NCI-H2196 treated with DMSO at 0.1 percent for 48 hours (cell line): ENCODE data around the gene GHDC.
"Not testable (repeated sequence)": the region's sequence is repeated elsewhere in the genome, so short reads cannot be mapped to it uniquely, and the experiment has no call there.

Experiments
- DNase-seq: peaks from one replicate; lab custom pipeline; 2025; ENCODE audit not compliant: unreplicated experiment; lab: John Stamatoyannopoulos, UW

GHDC gene

GRCh38 chr17:42202696-42203095 is 8.4 kb upstream of the GHDC start:
- DNase-seq = no peak

GRCh38 chr17:42202159-42202558 is 7.9 kb upstream of the GHDC start:
- no peak for DNase-seq

GRCh38 chr17:42201458-42201772 is 7.1 kb upstream of the GHDC start:
- no peak for DNase-seq

DNA sequence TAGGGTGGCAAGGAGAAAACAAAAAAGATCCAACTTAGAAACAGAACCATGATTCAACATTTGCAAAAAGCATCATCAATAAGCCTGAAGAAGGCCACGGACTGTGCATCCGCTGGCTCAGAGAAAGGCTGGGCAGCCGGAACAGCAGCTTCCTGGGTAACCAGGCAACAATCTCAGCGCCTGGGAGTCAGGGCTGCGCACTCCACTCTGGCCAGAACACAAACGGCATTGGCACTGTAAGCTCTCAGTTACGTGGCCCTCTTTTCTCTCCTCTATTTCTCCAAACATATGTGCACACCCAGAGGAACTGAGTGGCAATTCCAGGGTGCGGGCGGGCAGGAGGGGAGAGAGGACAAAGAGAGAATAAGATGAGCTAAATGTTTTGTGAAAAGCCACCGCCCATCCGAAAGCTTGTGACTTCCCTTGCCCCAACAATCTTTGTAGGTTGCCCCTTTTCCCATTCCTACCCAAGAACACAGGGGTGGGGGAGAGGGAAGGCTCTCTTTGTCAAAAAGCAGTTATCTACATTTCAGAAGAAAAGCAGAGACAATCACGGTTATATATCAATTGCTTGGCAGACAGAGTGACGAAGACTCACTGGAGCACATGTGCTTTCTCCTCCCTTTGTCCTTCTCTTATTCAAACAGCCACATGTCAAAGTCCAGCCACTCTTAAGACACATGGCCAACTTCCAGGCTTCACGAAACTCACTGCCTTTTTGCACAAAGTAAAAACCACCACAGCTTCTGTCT is 6.6 kb upstream of the GHDC start:
- no peak for DNase-seq

DNA sequence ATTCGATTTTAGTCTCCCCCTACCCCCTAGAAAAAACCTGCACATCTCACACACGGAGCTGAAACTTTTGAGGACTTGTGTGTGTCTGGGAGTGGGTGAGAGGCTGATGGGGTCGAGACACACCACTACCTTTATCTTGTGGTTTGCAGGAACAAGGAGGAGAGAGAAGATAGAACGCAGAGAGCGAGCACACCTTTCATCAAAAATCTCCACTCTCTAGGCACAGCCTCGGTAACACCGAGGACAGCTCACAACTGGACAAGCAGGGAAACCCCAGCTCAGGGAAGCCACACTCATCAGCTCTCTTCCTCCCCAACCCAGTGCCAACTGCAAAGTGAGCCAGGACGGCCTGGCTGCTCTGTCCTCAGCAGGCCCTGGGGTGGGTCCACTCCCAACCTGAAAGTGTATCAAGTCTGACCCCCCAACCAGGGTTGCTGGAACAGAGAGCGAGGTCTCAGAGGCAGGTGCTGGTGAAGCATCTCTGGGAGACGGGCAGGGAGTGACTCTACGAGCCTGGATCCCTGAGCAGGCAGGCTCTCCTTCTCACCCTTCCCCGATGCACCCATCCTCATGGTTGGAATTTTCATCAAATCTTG is 5.2 kb upstream of the GHDC start:
- no peak for DNase-seq

- DNase-seq = no peak
These were observed 4.6 kb upstream of the GHDC start for GRCh38 chr17:42198897-42199296.

DNA sequence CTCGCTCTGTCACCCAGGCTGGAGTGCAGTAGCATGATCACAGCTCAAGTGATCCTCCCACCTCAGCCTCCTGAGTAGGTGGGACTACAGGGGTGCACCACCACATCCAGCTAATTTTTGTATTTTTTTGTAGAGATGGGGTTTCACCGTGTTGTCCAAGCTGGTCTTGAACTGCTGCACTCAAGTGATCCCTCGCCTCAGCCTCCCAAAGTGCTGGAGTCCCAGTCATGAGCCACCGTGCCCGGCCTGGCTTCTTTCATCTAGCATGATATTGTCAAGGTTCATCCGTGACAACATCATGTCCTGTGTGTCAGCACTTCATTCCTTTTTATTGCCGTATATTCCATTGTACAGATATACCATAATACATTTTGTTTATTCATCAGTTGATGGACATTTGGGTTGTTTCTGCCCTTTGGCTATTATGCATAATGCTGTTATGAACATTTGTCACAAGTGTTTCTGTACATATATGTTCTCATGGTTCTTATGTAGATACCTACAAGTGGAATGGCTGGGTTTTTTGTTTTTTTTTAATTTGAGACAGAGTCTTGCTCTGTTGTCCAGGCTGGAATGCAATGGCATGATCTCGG is 3.4 kb upstream of the GHDC start:
- no peak for DNase-seq

- DNase-seq = no peak
These were observed 902 bp downstream of the GHDC start for GRCh38 chr17:42193216-42193968.

GRCh38 chr17:42192189-42193126 is 1.8 kb downstream of the GHDC start:
- no peak for DNase-seq

- no peak for DNase-seq
These were observed 3.1 kb downstream of the GHDC start for GRCh38 chr17:42191275-42191608.

- no peak for DNase-seq
These were observed 3.6 kb downstream of the GHDC start for GRCh38 chr17:42190491-42191274.

DNA sequence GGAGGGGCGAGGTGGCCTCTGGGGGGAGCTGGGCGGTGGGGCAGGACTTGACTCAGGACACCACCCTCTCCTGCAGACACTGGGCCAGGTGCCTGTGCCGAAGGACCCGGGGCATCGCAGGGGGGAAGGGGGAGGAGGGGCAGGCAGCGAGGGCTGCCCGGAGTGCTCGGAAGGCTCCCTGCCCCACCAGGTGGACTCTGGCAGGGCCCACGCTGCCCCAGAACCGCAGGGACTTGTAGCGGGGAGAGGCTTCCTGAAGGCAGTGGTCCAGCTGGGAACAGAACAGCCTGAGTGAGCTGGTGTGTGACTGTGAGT is 4.7 kb downstream of the GHDC start:
- no peak for DNase-seq

DNA sequence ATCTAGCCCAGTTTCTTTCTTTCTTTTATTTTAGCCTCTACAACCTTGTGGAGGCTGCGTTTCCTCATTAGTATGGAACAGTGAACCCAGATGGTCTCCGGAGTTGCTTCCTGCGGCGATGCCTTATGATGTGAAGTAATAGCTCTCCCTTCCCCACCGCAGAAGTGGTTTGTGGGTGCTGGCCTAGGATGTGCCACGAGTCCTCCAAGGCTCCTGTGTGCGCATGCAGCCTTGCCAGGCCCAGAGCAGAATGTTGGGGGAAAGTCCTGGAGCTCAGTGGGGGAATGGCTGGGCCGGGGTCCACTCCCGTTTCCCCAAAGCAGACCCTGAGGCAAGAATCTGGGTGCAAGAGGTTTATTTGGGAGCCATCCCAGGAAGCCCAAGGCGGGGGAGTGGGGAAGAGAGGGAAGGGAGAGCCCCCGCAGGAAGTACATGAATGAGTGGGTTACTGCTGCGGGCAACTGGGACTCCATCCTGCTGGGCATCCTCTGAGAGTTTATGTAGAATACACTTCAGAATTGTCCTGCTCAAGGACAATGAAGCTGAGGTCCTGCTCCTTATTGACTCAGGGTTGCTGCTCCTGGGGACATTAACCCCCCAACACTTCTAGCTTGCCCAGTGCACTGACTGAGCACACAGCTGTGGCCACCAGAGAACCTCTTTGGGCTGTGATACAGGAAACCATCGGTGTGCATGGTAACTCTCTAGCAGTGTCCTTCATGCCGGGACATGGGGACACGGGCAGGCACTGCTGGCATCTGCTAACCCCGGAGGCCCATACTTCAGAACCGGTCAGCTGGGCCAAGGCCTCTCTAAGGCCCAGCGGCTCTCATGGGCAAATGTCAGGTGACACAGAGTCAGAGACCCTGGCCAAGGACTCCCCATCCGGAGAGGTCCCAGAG is 5.3 kb downstream of the GHDC start:
- DNase-seq = no peak

DNA sequence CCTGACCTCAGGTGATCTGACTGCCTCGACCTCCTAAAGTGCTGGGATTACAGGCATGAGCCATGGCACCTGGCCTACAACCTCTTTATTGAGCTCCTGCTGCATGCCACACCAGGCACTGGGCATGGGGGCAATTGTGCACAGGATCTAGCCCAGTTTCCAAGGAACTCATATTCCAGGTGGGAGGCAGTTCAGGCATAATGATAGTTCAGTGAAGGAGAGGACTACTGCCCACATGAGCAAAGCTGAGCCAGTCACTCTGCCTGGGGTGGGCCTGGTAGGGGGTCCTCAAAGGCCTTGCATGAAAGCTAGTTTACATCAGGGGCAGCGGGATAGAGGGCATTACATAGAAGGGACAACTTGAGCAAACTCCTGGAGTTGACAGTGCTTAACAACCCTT is 6.5 kb downstream of the GHDC start:
- DNase-seq = no peak

DNA sequence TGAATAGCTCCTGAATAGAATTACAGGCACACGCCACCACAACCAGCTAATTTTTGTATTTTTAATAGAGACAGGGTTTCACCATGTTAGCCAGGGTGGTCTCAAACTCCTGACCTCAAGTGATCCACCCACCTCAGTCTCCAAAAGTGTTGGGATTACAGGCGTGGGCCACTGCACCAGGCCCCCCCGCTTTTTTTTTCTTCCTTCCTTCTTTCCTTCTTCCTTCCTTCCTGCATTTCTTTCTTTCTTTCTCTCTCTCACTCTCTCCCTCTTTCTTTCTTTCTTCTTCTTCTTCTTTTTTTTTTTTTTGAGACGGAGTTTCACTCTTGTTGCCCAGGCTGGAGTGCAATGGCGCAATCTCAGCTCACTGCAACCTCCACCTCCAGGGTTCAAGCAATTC is 8.1 kb downstream of the GHDC start:
- DNase-seq = not testable (repeated sequence)

DNA sequence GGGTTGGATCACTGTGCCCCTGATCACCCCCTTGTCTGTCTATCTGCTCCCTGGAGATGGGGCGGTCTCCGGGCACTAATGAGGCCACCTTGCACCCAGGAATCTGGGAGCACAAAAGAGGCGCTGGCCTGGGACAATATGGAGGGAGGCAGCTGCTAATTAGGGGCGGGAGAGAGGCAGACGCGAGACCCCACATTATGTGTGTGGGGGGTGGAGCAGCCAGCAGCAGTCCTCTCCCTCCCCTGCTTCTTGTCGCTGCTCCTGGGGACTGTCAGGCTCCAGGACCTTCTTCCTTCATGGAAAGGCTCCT is 8.7 kb downstream of the GHDC start:
- no peak for DNase-seq

GRCh38 chr17:42184713-42185620 is 9.3 kb downstream of the GHDC start, which contains the start of gene HCRT:
Gene HCRT, minus strand, starts transcription at chr17:42185452. Its CDS starts 87 bp downstream, at chr17:42185365.
- DNase-seq = no peak
